ENCODE results near the gene ZNF717.

ZNF717 gene

GRCh38 chr3:75737831-75738493, 47.4 kb downstream of the ZNF717 start:
- no peaks in the 10 kb centered on the region for H3K27me3 ChIP-seq (ENCODE audit: insufficient read depth, low read length)
- no peak overlapping the region for H3K4me3 ChIP-seq (ENCODE audit: low read depth, low read length)
- no peaks in the 10 kb centered on the region for H3K79me2 ChIP-seq (ENCODE audit: control insufficient read depth, insufficient read depth, low read length, unreplicated experiment)
- H3K36me3 ChIP-seq (ENCODE audit: insufficient read depth, low read length) = peaks cover 62% of the 10 kb centered on the region
- H3K27ac ChIP-seq (ENCODE audit: low read depth, low read length) = no peak overlapping the region
- no peak overlapping the region for H2AFZ ChIP-seq (ENCODE audit: low read length, unreplicated experiment)
- no peaks in the 10 kb centered on the region for H3K4me1 ChIP-seq (ENCODE audit: control insufficient read depth, insufficient read depth, low read length, unreplicated experiment)

GRCh38 chr3:75727985-75728384, 57.4 kb downstream of the ZNF717 start:
- Histone ChIP-seq H3K4me3 (ENCODE audit: low read depth, low read length) (no peak overlapping the region), H3K4me1 (ENCODE audit: control insufficient read depth, insufficient read depth, low read length, unreplicated experiment) (no peaks in the 10 kb centered on the region), H2AFZ (ENCODE audit: low read length, unreplicated experiment) (no peak overlapping the region), H3K27me3 (ENCODE audit: insufficient read depth, low read length) (no peaks in the 10 kb centered on the region), H3K36me3 (ENCODE audit: insufficient read depth, low read length) (peaks cover 22% of the 10 kb centered on the region), H3K27ac (ENCODE audit: low read depth, low read length) (no peak overlapping the region), H3K79me2 (ENCODE audit: control insufficient read depth, insufficient read depth, low read length, unreplicated experiment) (no peaks in the 10 kb centered on the region)

GRCh38 chr3:75692061-75692460, 93.3 kb downstream of the ZNF717 start:
- no peak overlapping the region for H3K27ac ChIP-seq (ENCODE audit: low read depth, low read length)
- H3K79me2 ChIP-seq (ENCODE audit: control insufficient read depth, insufficient read depth, low read length, unreplicated experiment) = no peaks in the 10 kb centered on the region
- no peaks in the 10 kb centered on the region for H3K4me1 ChIP-seq (ENCODE audit: control insufficient read depth, insufficient read depth, low read length, unreplicated experiment)
- H3K27me3 ChIP-seq (ENCODE audit: insufficient read depth, low read length) = no peaks in the 10 kb centered on the region
- no peaks in the 10 kb centered on the region for H3K36me3 ChIP-seq (ENCODE audit: insufficient read depth, low read length)
- no peak overlapping the region for H3K4me3 ChIP-seq (ENCODE audit: low read depth, low read length)
- no peak overlapping the region for H2AFZ ChIP-seq (ENCODE audit: low read length, unreplicated experiment)

- H2AFZ ChIP-seq (ENCODE audit: low read length, unreplicated experiment) = no peak overlapping the region
- H3K27ac ChIP-seq (ENCODE audit: low read depth, low read length) = no peak overlapping the region
- H3K4me3 ChIP-seq (ENCODE audit: low read depth, low read length) = no peak overlapping the region
- H3K79me2 ChIP-seq (ENCODE audit: control insufficient read depth, insufficient read depth, low read length, unreplicated experiment) = no peaks in the 10 kb centered on the region
- H3K36me3 ChIP-seq (ENCODE audit: insufficient read depth, low read length) = no peaks in the 10 kb centered on the region
- no peaks in the 10 kb centered on the region for H3K4me1 ChIP-seq (ENCODE audit: control insufficient read depth, insufficient read depth, low read length, unreplicated experiment)
- H3K27me3 ChIP-seq (ENCODE audit: insufficient read depth, low read length) = no peaks in the 10 kb centered on the region
These were observed 98.0 kb downstream of the ZNF717 start for GRCh38 chr3:75687323-75687722.
